Ishikawa (cell line): ENCODE measurements around the gene PTPRN2.

Experiments
- CEBPB ChIP-seq: IDR thresholded peaks from 2 replicates; pipeline ENCODE4 v1.6.1; 2012
- CREB1 ChIP-seq: IDR thresholded peaks from 2 replicates; pipeline ENCODE4 v1.6.1; 2012; ENCODE audit warnings: low read depth
- EGR1 ChIP-seq: IDR thresholded peaks from 2 replicates; pipeline ENCODE4 v1.6.1; 2012
- EP300 ChIP-seq: IDR thresholded peaks from 2 replicates; pipeline ENCODE4 v1.6.1; 2012; ENCODE audit warnings: borderline replicate concordance
- FOXM1 ChIP-seq: IDR thresholded peaks from 2 replicates; pipeline ENCODE4 v1.6.1; 2012; ENCODE audit warnings: low read depth, borderline replicate concordance
- NFIC ChIP-seq: IDR thresholded peaks from 2 replicates; pipeline ENCODE4 v1.6.1; 2012
- RAD21 ChIP-seq: IDR thresholded peaks from 2 replicates; pipeline ENCODE4 v1.6.1; 2012; ENCODE audit warnings: low read depth
- TAF1 ChIP-seq: IDR thresholded peaks from 2 replicates; pipeline ENCODE4 v1.6.1; 2012; ENCODE audit warnings: low read depth, mild to moderate bottlenecking
- TCF12 ChIP-seq: IDR thresholded peaks from 2 replicates; pipeline ENCODE4 v1.6.1; 2012; ENCODE audit warnings: low read depth
- TEAD4 ChIP-seq: IDR thresholded peaks from 2 replicates; pipeline ENCODE4 v1.6.1; 2012
- YY1 ChIP-seq: IDR thresholded peaks from 2 replicates; pipeline ENCODE4 v1.6.1; 2012; ENCODE audit warnings: low read depth
- ZBTB7A ChIP-seq: IDR thresholded peaks from 2 replicates; pipeline ENCODE4 v1.6.1; 2012; ENCODE audit warnings: low read depth
- TF ChIP-seq, protein P1 (sequence below): IDR thresholded peaks from 2 replicates; pipeline ENCODE4 v1.6.1; 2012; ENCODE audit warnings: low read depth, mild to moderate bottlenecking
- TF ChIP-seq, protein P2 (sequence below): IDR thresholded peaks from 2 replicates; pipeline ENCODE4 v1.6.1; 2012
- TF ChIP-seq, protein P3 (sequence below): IDR thresholded peaks from 2 replicates; pipeline ENCODE4 v1.6.1; 2012

Gene PTPRN2

DNA sequence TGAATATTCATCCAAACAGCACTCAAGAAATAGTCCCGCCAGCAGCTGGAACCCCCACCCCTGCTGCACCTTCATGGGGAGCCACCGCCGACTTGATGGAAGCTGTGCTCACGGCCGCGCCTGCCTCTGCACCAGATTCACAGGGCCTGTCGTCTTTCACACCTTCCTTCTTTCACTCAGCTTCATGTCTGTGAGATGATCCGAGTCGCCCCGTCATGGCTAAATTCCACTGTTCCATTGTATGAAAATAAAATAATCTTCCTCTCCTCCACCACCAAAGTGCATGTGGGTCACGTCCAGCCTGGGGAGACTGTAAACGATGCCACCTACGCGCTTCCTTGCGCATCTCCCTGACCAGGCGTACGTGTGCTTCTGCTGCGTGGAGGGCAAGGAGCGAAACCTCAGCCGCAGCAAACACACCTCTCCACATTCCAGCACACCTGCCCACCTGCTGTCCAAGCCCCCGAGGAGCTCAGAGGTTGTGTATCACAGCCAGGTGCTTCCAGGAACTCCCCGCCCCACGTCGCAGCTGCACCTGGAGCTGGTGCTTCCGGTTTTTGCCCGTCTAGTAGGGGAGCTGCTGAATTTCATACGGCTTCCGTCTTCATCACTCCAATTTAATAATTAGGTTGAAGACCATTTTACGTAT is 137.0 kb downstream of the PTPRN2 start:
- no peak for TF ChIP-seq NFIC
- TF ChIP-seq CREB1: no peak
- TF ChIP-seq FOXM1: no peak
- no peak for TF ChIP-seq EGR1
- TF ChIP-seq, protein P1, sequence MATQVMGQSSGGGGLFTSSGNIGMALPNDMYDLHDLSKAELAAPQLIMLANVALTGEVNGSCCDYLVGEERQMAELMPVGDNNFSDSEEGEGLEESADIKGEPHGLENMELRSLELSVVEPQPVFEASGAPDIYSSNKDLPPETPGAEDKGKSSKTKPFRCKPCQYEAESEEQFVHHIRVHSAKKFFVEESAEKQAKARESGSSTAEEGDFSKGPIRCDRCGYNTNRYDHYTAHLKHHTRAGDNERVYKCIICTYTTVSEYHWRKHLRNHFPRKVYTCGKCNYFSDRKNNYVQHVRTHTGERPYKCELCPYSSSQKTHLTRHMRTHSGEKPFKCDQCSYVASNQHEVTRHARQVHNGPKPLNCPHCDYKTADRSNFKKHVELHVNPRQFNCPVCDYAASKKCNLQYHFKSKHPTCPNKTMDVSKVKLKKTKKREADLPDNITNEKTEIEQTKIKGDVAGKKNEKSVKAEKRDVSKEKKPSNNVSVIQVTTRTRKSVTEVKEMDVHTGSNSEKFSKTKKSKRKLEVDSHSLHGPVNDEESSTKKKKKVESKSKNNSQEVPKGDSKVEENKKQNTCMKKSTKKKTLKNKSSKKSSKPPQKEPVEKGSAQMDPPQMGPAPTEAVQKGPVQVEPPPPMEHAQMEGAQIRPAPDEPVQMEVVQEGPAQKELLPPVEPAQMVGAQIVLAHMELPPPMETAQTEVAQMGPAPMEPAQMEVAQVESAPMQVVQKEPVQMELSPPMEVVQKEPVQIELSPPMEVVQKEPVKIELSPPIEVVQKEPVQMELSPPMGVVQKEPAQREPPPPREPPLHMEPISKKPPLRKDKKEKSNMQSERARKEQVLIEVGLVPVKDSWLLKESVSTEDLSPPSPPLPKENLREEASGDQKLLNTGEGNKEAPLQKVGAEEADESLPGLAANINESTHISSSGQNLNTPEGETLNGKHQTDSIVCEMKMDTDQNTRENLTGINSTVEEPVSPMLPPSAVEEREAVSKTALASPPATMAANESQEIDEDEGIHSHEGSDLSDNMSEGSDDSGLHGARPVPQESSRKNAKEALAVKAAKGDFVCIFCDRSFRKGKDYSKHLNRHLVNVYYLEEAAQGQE: no peak
- TF ChIP-seq EP300: no peak
- TF ChIP-seq, protein P2, sequence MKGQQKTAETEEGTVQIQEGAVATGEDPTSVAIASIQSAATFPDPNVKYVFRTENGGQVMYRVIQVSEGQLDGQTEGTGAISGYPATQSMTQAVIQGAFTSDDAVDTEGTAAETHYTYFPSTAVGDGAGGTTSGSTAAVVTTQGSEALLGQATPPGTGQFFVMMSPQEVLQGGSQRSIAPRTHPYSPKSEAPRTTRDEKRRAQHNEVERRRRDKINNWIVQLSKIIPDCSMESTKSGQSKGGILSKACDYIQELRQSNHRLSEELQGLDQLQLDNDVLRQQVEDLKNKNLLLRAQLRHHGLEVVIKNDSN: no peak
- TF ChIP-seq TEAD4: no peak
- no peak for TF ChIP-seq TCF12
- TF ChIP-seq ZBTB7A: no peak
- TF ChIP-seq CEBPB: no peak

- no peak for TF ChIP-seq TAF1
- TF ChIP-seq EP300: no peak
- no peak for TF ChIP-seq TEAD4
- TF ChIP-seq FOXM1: no peak
- TF ChIP-seq CREB1: no peak
- TF ChIP-seq, protein P2: no peak
- TF ChIP-seq YY1: no peak
- TF ChIP-seq, protein P3, sequence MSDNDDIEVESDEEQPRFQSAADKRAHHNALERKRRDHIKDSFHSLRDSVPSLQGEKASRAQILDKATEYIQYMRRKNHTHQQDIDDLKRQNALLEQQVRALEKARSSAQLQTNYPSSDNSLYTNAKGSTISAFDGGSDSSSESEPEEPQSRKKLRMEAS: no peak
- no peak for TF ChIP-seq EGR1
- TF ChIP-seq NFIC: no peak
- no peak for TF ChIP-seq RAD21
- TF ChIP-seq TCF12: no peak
- TF ChIP-seq, protein P1: no peak
- TF ChIP-seq ZBTB7A: no peak
- no peak for TF ChIP-seq CEBPB
Measured at GRCh38 chr7:158449942-158450341, 137.7 kb downstream of the PTPRN2 start.

GRCh38 chr7:158449266-158449665 is 138.4 kb downstream of the PTPRN2 start:
- no peak for TF ChIP-seq CREB1
- no peak for TF ChIP-seq ZBTB7A
- no peak for TF ChIP-seq TEAD4
- TF ChIP-seq, protein P2: no peak
- no peak for TF ChIP-seq TCF12
- no peak for TF ChIP-seq CEBPB
- TF ChIP-seq EGR1: no peak
- TF ChIP-seq EP300: no peak
- TF ChIP-seq RAD21: no peak
- no peak for TF ChIP-seq FOXM1
- TF ChIP-seq, protein P1: no peak
- TF ChIP-seq TAF1: no peak
- TF ChIP-seq, protein P3: no peak
- no peak for TF ChIP-seq NFIC
- no peak for TF ChIP-seq YY1
